Activated naive CD4-positive, alpha-beta T cell treated with anti-CD3 and anti-CD28 coated beads, Interleukin-2, amount 50 U/mL, for 72 hours (primary cell): Measurements from ENCODE around the gene GUCD1. TPM values are rescaled to one million over a fixed set of nuclear protein-coding genes. Genes with fewer than 3 reads are reported as not detected.

Source experiments
- ATAC-seq, 2 donors: fragments of 150-1000 bp; cut with Tn5 transposase; 2 replicates each; pipeline ENCODE4 v1.10.0; 2021; ENCODE audit warnings: mild to moderate bottlenecking in 2 of 2, moderate library complexity in 2 of 2
- DNase-seq, 2 donors: peaks; one replicate each; pipeline ENCODE4 v3.0.0; 2021 to 2022; ENCODE audit warnings: low spot score in 2 of 2
- H3K27ac Mint-ChIP-seq, 2 donors: one replicate each; pipeline ENCODE4 v1.8.0; 2022; ENCODE audit warnings: mild to moderate bottlenecking in 2 of 2, mixed read lengths in 2 of 2
- H3K36me3 Mint-ChIP-seq, 2 donors: one replicate each; pipeline ENCODE4 v1.8.0; 2022; ENCODE audit warnings: mixed read lengths in 2 of 2
- H3K9me3 Mint-ChIP-seq, 2 donors: one replicate each; pipeline ENCODE4 v1.8.0; 2022; ENCODE audit warnings: mixed read lengths in 2 of 2
- total RNA-seq, 2 donors: library from RNA; stranded (reverse); gene quantifications; one replicate each; pipeline ENCODE4 v1.2.3, GENCODE V29; 2022

The GUCD1 gene
- total RNA-seq, 2 donors from 2014 or later = 106 to 137 TPM

GRCh38 chr22:24523873-24524272, 31.1 kb downstream of the GUCD1 start:
- DNase-seq = no peak
- H3K9me3 Mint-ChIP-seq = no peaks in the 10 kb centered on the region
- ATAC-seq = no peak
- H3K36me3 Mint-ChIP-seq = no peaks in the 10 kb centered on the region
- no peak overlapping the region for H3K27ac Mint-ChIP-seq

DNA sequence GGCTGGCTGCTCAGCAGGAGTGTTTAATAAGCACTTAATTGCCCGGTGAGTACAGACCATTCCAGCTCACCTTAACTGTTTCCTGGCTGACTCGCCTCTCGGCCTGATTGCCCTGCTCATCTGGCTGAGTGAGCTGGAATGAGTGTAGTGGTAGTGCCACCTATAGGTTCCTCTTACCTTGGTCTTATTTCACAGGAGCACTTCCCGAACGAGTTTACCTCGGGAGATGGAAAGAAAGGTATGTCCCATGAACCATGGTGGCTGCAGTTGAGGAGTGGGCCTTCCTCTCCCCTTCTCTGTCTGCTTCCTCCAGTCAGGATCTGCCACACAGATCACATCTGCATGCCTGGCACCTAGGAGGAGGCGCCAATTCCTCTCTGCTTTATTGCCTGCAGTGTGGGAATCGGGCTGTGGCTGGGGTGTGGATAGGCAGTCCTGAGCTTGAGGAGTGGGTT, 33.1 kb downstream of the GUCD1 start:
- H3K36me3 Mint-ChIP-seq = no peaks in the 10 kb centered on the region
- H3K9me3 Mint-ChIP-seq = no peaks in the 10 kb centered on the region
- DNase-seq = peak in 1 of 2 donors; percentile 38
- peak; percentile 54 to 78 for ATAC-seq
- no peak overlapping the region for H3K27ac Mint-ChIP-seq

GRCh38 chr22:24519496-24519895, 35.4 kb downstream of the GUCD1 start:
- H3K36me3 Mint-ChIP-seq = no peaks in the 10 kb centered on the region
- DNase-seq (no peak), ATAC-seq (no peak)
- H3K27ac Mint-ChIP-seq = no peak overlapping the region
- no peaks in the 10 kb centered on the region for H3K9me3 Mint-ChIP-seq

- Mint-ChIP-seq H3K36me3 (no peaks in the 10 kb centered on the region), H3K9me3 (no peaks in the 10 kb centered on the region), H3K27ac (no peak overlapping the region)
- ATAC-seq = no peak
- DNase-seq = no peak
Observed at GRCh38 chr22:24518771-24519485, 36.0 kb downstream of the GUCD1 start.

GRCh38 chr22:24518228-24518627, 36.7 kb downstream of the GUCD1 start:
- Mint-ChIP-seq H3K36me3 (no peaks in the 10 kb centered on the region), H3K27ac (no peak overlapping the region), H3K9me3 (no peaks in the 10 kb centered on the region)
- ATAC-seq (no peak), DNase-seq (no peak)

GRCh38 chr22:24517446-24517845, 37.5 kb downstream of the GUCD1 start:
- Mint-ChIP-seq H3K9me3 (no peaks in the 10 kb centered on the region), H3K27ac (peak overlapping the region in 1 of 2 donors; percentile 12), H3K36me3 (no peaks in the 10 kb centered on the region)
- ATAC-seq = no peak
- DNase-seq = no peak

GRCh38 chr22:24516301-24516737, 38.6 kb downstream of the GUCD1 start:
- ATAC-seq (no peak), DNase-seq (no peak)
- Mint-ChIP-seq H3K36me3 (no peaks in the 10 kb centered on the region), H3K9me3 (no peaks in the 10 kb centered on the region), H3K27ac (no peak overlapping the region)

DNA sequence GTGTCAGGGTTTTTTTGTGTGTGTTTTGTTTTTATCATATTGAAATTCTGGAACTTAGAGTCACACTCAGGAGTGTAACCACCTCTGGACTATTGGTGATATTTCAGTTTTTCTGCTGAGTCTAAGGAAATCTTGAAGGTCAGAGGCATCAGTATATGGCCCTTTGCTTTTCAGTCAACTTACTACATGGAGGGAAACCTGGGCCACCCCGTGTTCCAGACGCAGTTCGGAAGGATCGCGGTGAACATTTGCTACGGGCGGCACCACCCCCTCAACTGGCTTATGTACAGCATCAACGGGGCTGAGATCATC, 40.0 kb downstream of the GUCD1 start:
- no peaks in the 10 kb centered on the region for H3K36me3 Mint-ChIP-seq
- H3K9me3 Mint-ChIP-seq = no peaks in the 10 kb centered on the region
- ATAC-seq = no peak
- no peak overlapping the region for H3K27ac Mint-ChIP-seq
- DNase-seq = no peak

- Mint-ChIP-seq H3K36me3 (no peaks in the 10 kb centered on the region), H3K27ac (no peak overlapping the region), H3K9me3 (no peaks in the 10 kb centered on the region)
- DNase-seq = no peak
- no peak for ATAC-seq
Observed at GRCh38 chr22:24514241-24515026, 40.5 kb downstream of the GUCD1 start.

DNA sequence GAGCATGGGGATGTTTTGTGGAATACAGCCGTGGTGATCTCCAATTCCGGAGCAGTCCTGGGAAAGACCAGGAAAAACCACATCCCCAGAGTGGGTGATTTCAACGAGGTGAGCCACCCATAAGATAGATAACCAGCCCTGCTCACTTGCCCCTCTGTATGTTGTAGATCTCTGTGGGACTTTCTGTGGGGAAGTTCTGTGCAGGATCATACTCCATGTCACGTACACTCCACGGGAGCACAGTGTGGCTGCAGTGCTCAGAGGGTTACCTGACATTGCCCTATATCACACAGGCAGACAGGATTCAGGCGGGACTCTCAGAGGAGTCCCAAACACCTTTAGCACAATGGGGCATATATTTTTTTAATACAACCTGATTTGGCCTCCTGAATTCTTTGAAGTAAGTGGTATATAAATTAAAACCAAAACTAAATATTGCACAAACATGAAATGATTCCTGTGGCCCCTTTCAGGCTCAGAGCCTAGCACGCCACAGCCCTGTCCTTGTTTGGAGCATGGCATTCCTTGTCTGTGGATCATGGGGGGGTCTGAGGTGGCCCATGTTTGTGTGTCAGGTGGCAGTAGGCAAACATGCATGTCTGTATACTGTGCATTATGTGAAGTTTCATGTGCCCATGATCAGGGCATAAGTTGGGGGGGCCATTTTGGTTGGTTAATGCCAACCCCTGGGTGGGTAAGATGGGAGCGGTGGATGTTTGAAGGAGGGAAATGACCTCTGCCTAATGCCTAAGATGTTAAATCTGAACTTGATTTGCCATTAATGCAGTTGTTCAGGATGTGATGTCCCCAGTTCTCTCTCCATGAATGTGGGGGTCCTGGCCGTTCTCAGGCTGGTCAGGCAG, 41.3 kb downstream of the GUCD1 start:
- H3K27ac Mint-ChIP-seq = no peak overlapping the region
- no peak for ATAC-seq
- no peak for DNase-seq
- no peaks in the 10 kb centered on the region for H3K9me3 Mint-ChIP-seq
- no peaks in the 10 kb centered on the region for H3K36me3 Mint-ChIP-seq

DNA sequence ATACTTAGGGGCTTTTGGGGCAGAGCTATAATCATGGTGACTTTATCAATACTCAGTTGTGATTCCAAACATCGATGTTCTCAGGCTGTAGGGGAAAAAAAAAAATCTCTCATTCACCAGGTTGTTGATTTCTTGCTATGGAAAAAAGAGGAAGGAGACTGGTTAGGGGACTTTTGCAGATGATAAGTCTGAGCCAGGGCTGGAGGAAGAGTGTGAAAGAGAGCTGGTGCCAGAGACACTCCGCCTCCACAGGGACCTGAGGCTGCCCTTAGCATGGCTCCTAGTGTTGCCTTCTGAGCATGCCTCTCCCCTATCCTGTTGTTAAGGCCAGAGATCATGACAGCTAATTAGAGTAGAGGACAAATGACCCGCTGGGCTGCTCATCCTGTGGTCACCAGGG, 42.9 kb downstream of the GUCD1 start:
- Mint-ChIP-seq H3K9me3 (no peaks in the 10 kb centered on the region), H3K36me3 (no peaks in the 10 kb centered on the region), H3K27ac (no peak overlapping the region)
- ATAC-seq (no peak), DNase-seq (no peak)

DNA sequence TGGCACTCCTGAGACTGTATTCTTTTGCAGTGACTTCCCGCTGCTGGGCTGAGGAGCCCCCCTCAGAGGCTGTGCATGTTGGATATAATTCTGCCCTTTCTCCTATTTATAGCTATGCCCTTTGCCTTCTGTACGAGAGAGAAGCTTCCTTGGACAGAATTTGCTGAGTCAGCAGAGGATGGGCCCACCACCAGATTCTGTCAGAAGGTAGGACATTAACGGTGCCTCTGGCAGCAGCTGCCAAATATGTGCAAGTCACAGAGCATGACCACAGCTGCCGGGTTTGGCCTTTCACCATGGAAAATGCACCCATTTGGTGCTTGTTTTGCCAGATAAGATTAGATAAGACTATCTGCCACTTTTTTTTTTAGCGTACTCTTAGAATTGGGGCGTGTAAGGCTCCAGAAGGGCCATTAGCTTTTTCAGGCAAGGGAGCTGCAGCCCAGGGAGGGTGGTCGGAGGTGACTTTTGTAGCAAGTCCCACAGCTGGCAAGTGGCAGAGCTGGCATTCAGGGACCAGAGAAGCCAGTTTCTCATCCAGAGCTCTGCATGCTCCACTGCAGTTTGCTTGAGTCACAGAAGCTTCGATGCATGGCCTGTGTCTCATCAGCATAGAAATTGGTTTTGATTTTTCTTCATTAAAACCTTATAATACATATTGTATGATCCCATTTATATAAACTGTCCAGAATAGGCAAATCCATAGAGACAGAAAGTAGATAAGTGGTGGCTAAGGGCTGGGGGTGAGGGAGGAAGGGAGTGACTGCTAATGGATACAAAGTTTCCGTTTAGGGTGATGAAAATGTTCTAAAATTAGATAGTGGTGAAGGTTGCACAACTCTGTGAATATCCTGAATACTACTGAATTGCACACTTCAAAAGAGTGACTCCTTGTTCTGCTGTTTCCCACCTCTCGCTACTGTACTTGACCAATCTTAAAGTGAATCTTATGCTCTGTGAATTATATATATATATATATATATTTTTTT, 44.0 kb downstream of the GUCD1 start:
- ATAC-seq = peak; percentile 28 to 57

GRCh38 chr22:24507716-24508115, 47.2 kb downstream of the GUCD1 start:
- Mint-ChIP-seq H3K36me3 (no peaks in the 10 kb centered on the region), H3K27ac (no peak overlapping the region), H3K9me3 (no peaks in the 10 kb centered on the region)
- DNase-seq (no peak), ATAC-seq (no peak)

More for the DNA sequence above, 44.0 kb downstream of the GUCD1 start:
- Mint-ChIP-seq H3K36me3 (no peaks in the 10 kb centered on the region), H3K9me3 (no peaks in the 10 kb centered on the region), H3K27ac (no peak overlapping the region)
- no peak for DNase-seq

- Mint-ChIP-seq H3K36me3 (no peaks in the 10 kb centered on the region), H3K27ac (no peak overlapping the region), H3K9me3 (no peaks in the 10 kb centered on the region)
- DNase-seq = no peak
- ATAC-seq = no peak
Observed at GRCh38 chr22:24506802-24507438, 48.0 kb downstream of the GUCD1 start.

GRCh38 chr22:24504956-24505736, 49.8 kb downstream of the GUCD1 start:
- Mint-ChIP-seq H3K27ac (no peak overlapping the region), H3K36me3 (no peaks in the 10 kb centered on the region), H3K9me3 (no peaks in the 10 kb centered on the region)
- DNase-seq (no peak), ATAC-seq (no peak)
